Heart left ventricle (tissue), 16 donors: ENCODE data around the gene IL10RB. TPM values are rescaled to one million over a fixed set of nuclear protein-coding genes. Genes with fewer than 3 reads are reported as not detected.

ENCODE experiments used
- ATAC-seq, 4 donors: fragments of 200-7000 bp; cut with Tn5 transposase; one replicate each; pipeline ENCODE4 v1.9.1; 2020 to 2022; ENCODE audit warnings: moderate library complexity in 4 of 4, mild to moderate bottlenecking in 3 of 4, moderate number of reproducible peaks in 1 of 4
- DNase-seq, 5 donors: peaks; one replicate each; pipeline ENCODE4 v3.0.0-alpha.2; 2020
- H3K27ac ChIP-seq, 12 donors: fragments of 200-600 bp; sonication (generic) in 4 of 12; one replicate each; pipeline versions ENCODE4 v1.5.0 to v1.8.0; 2016 to 2022; ENCODE audit warnings: mild to moderate bottlenecking in 2 of 12
- H3K27me3 ChIP-seq, 9 donors: fragments of 200-600 bp; sonication (generic) in 2 of 9; one replicate each; pipeline versions ENCODE4 v1.5.1 to v1.8.0; 2016 to 2022; ENCODE audit warnings: mild to moderate bottlenecking in 3 of 9
- H3K36me3 ChIP-seq, 9 donors: fragments of 200-600 bp; sonication (generic) in 2 of 9; one replicate each; pipeline versions ENCODE4 v1.5.0 to v1.8.0; 2018 to 2022; ENCODE audit warnings: mild to moderate bottlenecking in 2 of 9
- H3K4me1 ChIP-seq, 12 donors: fragments of 200-600 bp; sonication (generic) in 4 of 12; one replicate each; pipeline versions ENCODE4 v1.5.0 to v1.8.0; 2016 to 2022; ENCODE audit warnings: mild to moderate bottlenecking in 3 of 12
- H3K4me3 ChIP-seq, 12 donors: fragments of 200-600 bp; sonication (generic) in 4 of 12; one replicate each; pipeline versions ENCODE4 v1.5.0 to v1.8.0; 2017 to 2022; ENCODE audit warnings: mild to moderate bottlenecking in 9 of 12, moderate library complexity in 4 of 12
- H3K9me3 ChIP-seq, 12 donors: fragments of 200-600 bp; sonication (generic) in 4 of 12; one replicate each; pipeline versions ENCODE4 v1.5.0 to v1.8.0; 2016 to 2022; ENCODE audit warnings: mild to moderate bottlenecking in 1 of 12
- POLR2A ChIP-seq, 2 donors: fragments of 450-650 bp; IDR thresholded peaks; one replicate each; pipeline ENCODE4 v1.6.1; 2017; ENCODE audit warnings: antibody characterized with exemption in 2 of 2, mild to moderate bottlenecking in 2 of 2, moderate library complexity in 2 of 2
- WGBS, 4 donors: extraction: QIAGEN DNeasy Blood & Tissue Kit in 2 of 4; methylation state at CpG; one replicate each; pipeline versions ENCODE4 v1.1.5 to v1.1.7; 2013 to 2018; 5-methylcytosine and 5-hydroxymethylcytosine counted together
- intact Hi-C, 10 donors: fragments of 100-400 bp; cut with DNase I; formaldehyde crosslinking; loops; one replicate each; pipeline versions ENCODE4 v1.11.1 to v1.14.2; 2022
- polyA plus RNA-seq, 2 donors: library from polyadenylated mRNA; stranded (reverse); fragments of 200-250 nt; gene quantifications; one replicate each; pipeline ENCODE4 v1.2.3, GENCODE V29; 2013
- total RNA-seq, 9 donors: library from RNA; depleted of rRNA in 2 of 9; stranded (reverse); fragments of >200 nt in 2 of 9; fragmentation: NEBNext Ultra II Directional in 3 of 9; extraction: Animal tissue kit (Norgen Biotek cat#: 25700) in 3 of 9; gene quantifications; one replicate each; pipeline versions ENCODE4 v1.1.0 to v1.2.4, GENCODE V29; 2016 to 2023
- TF ChIP-seq, protein P1 (sequence below), 12 donors: fragments of 200-600 bp; sonication (generic) in 4 of 12; IDR thresholded peaks; one replicate each; pipeline versions ENCODE4 v1.5.0 to v1.8.0; 2018 to 2022; ENCODE audit warnings: antibody characterized with exemption in 12 of 12, mild to moderate bottlenecking in 5 of 12
- donor health status: ischemic (EF 13 %, LVEDD 7.1; RV severe dilation, severe dysfunction).
- donor health status: healthy with polysubstance abuse.
- donor health status: DM: no; HTN: yes; CAD: no.
- donor health status: DM: no; HTN: no; CAD: no.
- donor health status: ischemic (EF 25% LVEDD 6.9; RV normal size, moderate dysfunction).
- donor health status: ischemic (EF 25% LVEDD 5.7; RV mildly dilated, moderate dysfunction).
- donor health status: healthy.
- donor health status: DM: yes; HTN: yes; CAD: no.
- donor health status: ischemic (EF 35%, LVEDD 5.7; RV mildly dilated, moderate dysfunction).
- donor health status: nonischemic (EF 11% LVEDD 7.7; RV severe dilation, severe dysfunction).
- donor health status: DM: yes; HTN: yes; CAD: no.
- donor health status: PGD.
- donor health status: ischemic (EF 29% LVEDD 5.4; RV normal size, mild dysfunction).
- donor health status: nonischemic (EF 23%, LVEDD 6.1; RV moderate dilation, normal function).

Gene IL10RB
- total and polyA plus RNA-seq, 11 donors = 4.5 to 28.2 (median 8.3) TPM

GRCh38 chr21:33334824-33335223, 68.7 kb downstream of the IL10RB start:
- H3K4me1 ChIP-seq = peaks cover 0 to 36% (median 10%) of the 10 kb centered on the region in 12 donors
- TF ChIP-seq POLR2A (IDR thresholded peaks at IDR 0.05) = no peak
- TF ChIP-seq, protein P1, sequence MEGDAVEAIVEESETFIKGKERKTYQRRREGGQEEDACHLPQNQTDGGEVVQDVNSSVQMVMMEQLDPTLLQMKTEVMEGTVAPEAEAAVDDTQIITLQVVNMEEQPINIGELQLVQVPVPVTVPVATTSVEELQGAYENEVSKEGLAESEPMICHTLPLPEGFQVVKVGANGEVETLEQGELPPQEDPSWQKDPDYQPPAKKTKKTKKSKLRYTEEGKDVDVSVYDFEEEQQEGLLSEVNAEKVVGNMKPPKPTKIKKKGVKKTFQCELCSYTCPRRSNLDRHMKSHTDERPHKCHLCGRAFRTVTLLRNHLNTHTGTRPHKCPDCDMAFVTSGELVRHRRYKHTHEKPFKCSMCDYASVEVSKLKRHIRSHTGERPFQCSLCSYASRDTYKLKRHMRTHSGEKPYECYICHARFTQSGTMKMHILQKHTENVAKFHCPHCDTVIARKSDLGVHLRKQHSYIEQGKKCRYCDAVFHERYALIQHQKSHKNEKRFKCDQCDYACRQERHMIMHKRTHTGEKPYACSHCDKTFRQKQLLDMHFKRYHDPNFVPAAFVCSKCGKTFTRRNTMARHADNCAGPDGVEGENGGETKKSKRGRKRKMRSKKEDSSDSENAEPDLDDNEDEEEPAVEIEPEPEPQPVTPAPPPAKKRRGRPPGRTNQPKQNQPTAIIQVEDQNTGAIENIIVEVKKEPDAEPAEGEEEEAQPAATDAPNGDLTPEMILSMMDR (IDR thresholded peaks at IDR 0.05) = no peak
- peaks cover 0 to 55% (median 24%) of the 10 kb centered on the region in 9 donors for H3K36me3 ChIP-seq
- 78 to 89% (median 81%) methylated on average over 2 of the region's 2 CpGs for WGBS, 4 donors
- no peaks in the 10 kb centered on the region for H3K27me3 ChIP-seq
- no peak for ATAC-seq
- no peak for DNase-seq
- no peak overlapping the region for H3K4me3 ChIP-seq
- peaks cover 0 to 25% (median 6%) of the 10 kb centered on the region in 12 donors for H3K9me3 ChIP-seq
- no peak overlapping the region for H3K27ac ChIP-seq
- intact Hi-C loops = loop anchor here in 1 of 10 donors (5.0 kb wide), 1 partner anchor 68 kb away; the partner anchor contains the start of gene IL10RB

DNA sequence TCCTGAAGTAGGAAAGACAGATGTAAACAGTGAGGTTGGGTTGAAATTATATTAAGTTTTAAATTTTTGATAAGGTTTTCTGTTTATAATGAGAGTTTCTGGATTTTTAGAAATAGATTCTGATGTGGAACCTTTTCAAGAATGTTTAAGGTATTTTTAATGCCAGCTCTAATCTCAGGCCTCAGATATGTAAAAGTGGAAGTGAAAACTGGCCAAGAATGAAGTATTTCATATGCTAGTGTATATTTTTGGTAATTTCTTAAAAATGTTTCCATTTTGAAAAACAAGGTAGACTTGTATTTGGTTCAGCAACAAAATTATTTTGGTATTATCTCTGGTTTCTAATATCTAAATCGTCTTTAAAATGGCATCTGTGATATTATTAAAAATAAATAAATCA, 73.0 kb downstream of the IL10RB start:
- H3K27me3 ChIP-seq = no peaks in the 10 kb centered on the region
- no peak for DNase-seq

DNA sequence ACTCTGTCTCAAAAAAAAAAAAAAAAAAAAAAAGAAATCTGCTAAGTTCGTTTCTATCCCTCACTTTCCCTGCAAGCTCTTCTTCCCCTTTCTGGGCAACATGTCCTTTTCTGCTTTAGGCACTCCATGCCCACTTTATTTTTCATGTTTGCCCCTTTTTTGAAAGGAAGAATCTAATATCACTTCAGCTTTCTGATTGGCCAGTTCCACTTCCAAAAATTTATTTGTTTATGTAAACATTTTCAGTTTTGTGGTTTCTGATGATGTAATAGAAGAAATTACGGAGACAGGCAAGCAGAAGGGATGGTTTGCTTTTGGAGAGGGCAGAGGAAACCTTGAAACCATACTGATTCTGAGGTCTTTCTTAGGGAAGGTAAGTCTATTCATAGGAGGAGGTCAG, 73.8 kb downstream of the IL10RB start:
- ATAC-seq (no peak), DNase-seq (no peak)
- Histone ChIP-seq H3K27me3 (no peaks in the 10 kb centered on the region), H3K4me1 (peaks cover 0 to 24% (median 10%) of the 10 kb centered on the region in 12 donors), H3K27ac (peak overlapping the region in 1 of 12 donors; percentile 43), H3K36me3 (peaks cover 0 to 71% (median 64%) of the 10 kb centered on the region in 9 donors), H3K4me3 (no peak overlapping the region), H3K9me3 (no peaks in the 10 kb centered on the region)
- WGBS, 4 donors = 56 to 73% (median 61%) methylated on average over 2 of the region's 2 CpGs
- intact Hi-C loops = no loop called here
- TF ChIP-seq POLR2A (IDR thresholded peaks at IDR 0.05) = no peak
- TF ChIP-seq, protein P1 (IDR thresholded peaks at IDR 0.05) = no peak

More for the DNA sequence above, 73.0 kb downstream of the IL10RB start:
- intact Hi-C loops = no loop called here
- TF ChIP-seq POLR2A (IDR thresholded peaks at IDR 0.05) = no peak
- TF ChIP-seq, protein P1 (IDR thresholded peaks at IDR 0.05) = no peak
- ATAC-seq = no peak
- Histone ChIP-seq H3K9me3 (peaks cover 0 to 3% (median 0%) of the 10 kb centered on the region in 12 donors), H3K4me3 (no peak overlapping the region), H3K4me1 (peaks cover 0 to 27% (median 11%) of the 10 kb centered on the region in 12 donors), H3K36me3 (peaks cover 0 to 63% (median 58%) of the 10 kb centered on the region in 9 donors), H3K27ac (peak overlapping the region in 1 of 12 donors; percentile 43)
- WGBS, 4 donors = 80 to 86% (median 84%) methylated on average over 1 of the region's 1 CpG

GRCh38 chr21:33345751-33346238, 79.6 kb downstream of the IL10RB start:
- intact Hi-C loops = no loop called here
- H3K9me3 ChIP-seq = no peaks in the 10 kb centered on the region
- DNase-seq = no peak
- no peak overlapping the region for H3K4me3 ChIP-seq
- H3K27me3 ChIP-seq = no peaks in the 10 kb centered on the region
- 95 to 98% (median 97%) methylated on average over 5 of the region's 5 CpGs for WGBS, 4 donors
- peaks cover 0 to 13% (median under 1%) of the 10 kb centered on the region in 12 donors for H3K4me1 ChIP-seq
- H3K27ac ChIP-seq = no peak overlapping the region
- ATAC-seq = no peak
- peaks cover 0 to 99% (median 95%) of the 10 kb centered on the region in 9 donors for H3K36me3 ChIP-seq
- no peak for TF ChIP-seq POLR2A (IDR thresholded peaks at IDR 0.05)
- TF ChIP-seq, protein P1 (IDR thresholded peaks at IDR 0.05) = no peak

Other genes with a start within 250 kb of the IL10RB start
- gene OLIG2, start 240.4 kb upstream of the IL10RB start, total RNA-seq = not detected
- gene OLIG2, start 240.4 kb upstream of the IL10RB start, polyA plus RNA-seq = not detected
- under 1 TPM in 1 of 9 donors, not detected in 8; 0.67 TPM for gene OLIG1, start 196.2 kb upstream of the IL10RB start, total RNA-seq
- gene OLIG1, start 196.2 kb upstream of the IL10RB start, polyA plus RNA-seq = under 1 TPM in 1 of 2 donors, not detected in 1; 0.11 TPM
- gene IFNAR2, start 36.4 kb upstream of the IL10RB start, total RNA-seq = 10 to 100 TPM in 7 of 9 donors, 1 to 10 TPM in 2; 6.5 to 46.7 (median 12.9) TPM
- 1 to 10 TPM; 8.2 to 9.6 TPM for gene IFNAR2, start 36.4 kb upstream of the IL10RB start, polyA plus RNA-seq
- 10 to 100 TPM; 15.6 to 38.9 (median 22.5) TPM for gene IFNAR1, start 58.6 kb downstream of the IL10RB start, total RNA-seq
- 10 to 100 TPM in 1 of 2 donors, 1 to 10 TPM in 1; 6.5 to 35.9 TPM for gene IFNAR1, start 58.6 kb downstream of the IL10RB start, polyA plus RNA-seq
- gene IFNGR2, start 137.0 kb downstream of the IL10RB start, total RNA-seq = 10 to 100 TPM; 25.1 to 83.3 (median 35.7) TPM
- gene IFNGR2, start 137.0 kb downstream of the IL10RB start, polyA plus RNA-seq = 10 to 100 TPM; 25.1 to 27.3 TPM
- 10 to 100 TPM; 23.5 to 44.2 (median 31.2) TPM for gene TMEM50B, start 213.6 kb downstream of the IL10RB start, total RNA-seq
- gene TMEM50B, start 213.6 kb downstream of the IL10RB start, polyA plus RNA-seq = 10 to 100 TPM; 26.5 to 47.4 TPM
- 10 to 100 TPM in 1 of 9 donors, 1 to 10 TPM in 8; 2.5 to 10.3 (median 6.6) TPM for gene DNAJC28, start 225.3 kb downstream of the IL10RB start, total RNA-seq
- 1 to 10 TPM; 3.1 to 5.8 TPM for gene DNAJC28, start 225.3 kb downstream of the IL10RB start, polyA plus RNA-seq